Measurements from ENCODE around the gene VASN. TPM values are rescaled to one million over a fixed set of nuclear protein-coding genes. Genes with fewer than 3 reads are reported as not detected.

VASN gene
- total RNA-seq, 2 experiments from 2014 or later: not detected

DNA sequence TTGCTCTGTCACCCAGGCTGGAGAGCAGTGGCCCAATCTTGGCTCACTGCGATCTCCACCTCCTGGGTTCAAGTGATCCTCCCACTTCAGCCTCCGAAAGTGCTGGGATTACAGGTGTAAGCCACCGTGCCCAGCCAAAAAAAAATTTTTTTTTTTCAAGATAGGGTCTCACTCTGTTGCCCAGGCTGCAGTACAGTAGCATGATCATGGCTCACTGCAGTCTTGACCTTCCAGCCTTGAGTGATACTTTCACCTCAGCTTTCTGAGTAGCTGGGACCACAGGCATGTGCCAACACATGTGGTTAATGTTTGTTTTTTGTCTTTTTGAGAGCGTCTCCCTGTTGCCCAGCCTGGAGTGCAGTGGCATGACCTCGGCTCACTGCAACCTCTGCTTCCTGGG is 18.8 kb upstream of the VASN start:
- TF ChIP-seq, protein P1, sequence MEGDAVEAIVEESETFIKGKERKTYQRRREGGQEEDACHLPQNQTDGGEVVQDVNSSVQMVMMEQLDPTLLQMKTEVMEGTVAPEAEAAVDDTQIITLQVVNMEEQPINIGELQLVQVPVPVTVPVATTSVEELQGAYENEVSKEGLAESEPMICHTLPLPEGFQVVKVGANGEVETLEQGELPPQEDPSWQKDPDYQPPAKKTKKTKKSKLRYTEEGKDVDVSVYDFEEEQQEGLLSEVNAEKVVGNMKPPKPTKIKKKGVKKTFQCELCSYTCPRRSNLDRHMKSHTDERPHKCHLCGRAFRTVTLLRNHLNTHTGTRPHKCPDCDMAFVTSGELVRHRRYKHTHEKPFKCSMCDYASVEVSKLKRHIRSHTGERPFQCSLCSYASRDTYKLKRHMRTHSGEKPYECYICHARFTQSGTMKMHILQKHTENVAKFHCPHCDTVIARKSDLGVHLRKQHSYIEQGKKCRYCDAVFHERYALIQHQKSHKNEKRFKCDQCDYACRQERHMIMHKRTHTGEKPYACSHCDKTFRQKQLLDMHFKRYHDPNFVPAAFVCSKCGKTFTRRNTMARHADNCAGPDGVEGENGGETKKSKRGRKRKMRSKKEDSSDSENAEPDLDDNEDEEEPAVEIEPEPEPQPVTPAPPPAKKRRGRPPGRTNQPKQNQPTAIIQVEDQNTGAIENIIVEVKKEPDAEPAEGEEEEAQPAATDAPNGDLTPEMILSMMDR (conservative IDR thresholded peaks at IDR 0.05; ENCODE audit: low read length): no peak
- no peak for TF ChIP-seq EZH2phosphoT487 (IDR thresholded peaks at IDR 0.05; ENCODE audit: borderline replicate concordance, low read depth, low read length)
- intact Hi-C loops (cut with micrococcal nuclease; ENCODE audit: unreplicated experiment): no loop called here
- Histone ChIP-seq H3K4me1 (ENCODE audit: insufficient read depth, low read length, poor library complexity, severe bottlenecking) (peaks cover 18% of the 10 kb centered on the region), H3K4me2 (ENCODE audit: low read length) (no peak overlapping the region), H3K4me3 (ENCODE audit: low read depth, low read length, poor library complexity, severe bottlenecking) (no peak overlapping the region), H4K20me1 (ENCODE audit: insufficient read depth, low read length) (peaks cover 2% of the 10 kb centered on the region), H3K79me2 (ENCODE audit: insufficient read depth, low read depth, low read length) (peaks cover 27% of the 10 kb centered on the region), H3K27ac (ENCODE audit: low read depth, low read length, poor library complexity, severe bottlenecking) (no peak overlapping the region), H2AFZ (ENCODE audit: low read length) (no peak overlapping the region), H3K9me2 (ENCODE audit: insufficient read depth, low read length) (no peaks in the 10 kb centered on the region), H3K36me3 (ENCODE audit: insufficient read depth, low read length) (peaks cover 30% of the 10 kb centered on the region; the same call in 1 of the 2 replicates), H3K9me3 (ENCODE audit: low read length) (no peaks in the 10 kb centered on the region)
- BruUV-seq (replicated peaks): no TSS peak
- ChIA-PET CTCF (ENCODE audit: unreplicated experiment) (no interaction called here), POLR2A (interaction anchor here (0.7 kb wide), 1 partner anchor 18 kb away, joined by 3 read pairs; no protein-coding TSS in a partner anchor)
- no peak for DNase-seq (ENCODE audit: low spot score)

DNA sequence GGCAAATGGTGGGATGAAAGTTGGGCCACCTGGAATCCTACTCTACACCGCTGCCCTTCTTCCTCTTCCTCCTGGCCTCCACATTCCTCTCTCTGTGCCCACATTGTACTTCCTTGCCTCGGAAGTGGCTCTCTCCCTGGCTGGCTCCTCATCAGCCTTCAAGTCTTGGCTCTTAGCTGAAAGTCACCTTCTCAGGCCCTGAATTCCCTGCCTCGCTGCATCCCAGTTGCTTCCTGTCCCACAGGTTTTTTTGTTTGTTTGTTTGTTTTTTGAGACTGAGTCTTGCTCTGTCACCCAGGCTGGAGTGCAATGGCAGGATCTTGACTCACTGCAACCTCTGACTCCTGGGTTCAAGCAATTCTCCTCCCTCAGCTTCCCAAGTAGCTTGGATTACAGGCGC is 18.0 kb upstream of the VASN start:
- no peaks in the 10 kb centered on the region for H4K20me1 ChIP-seq (ENCODE audit: insufficient read depth, low read length)
- DNase-seq (ENCODE audit: low spot score): no peak
- no peak overlapping the region for H3K4me2 ChIP-seq (ENCODE audit: low read length)
- peaks cover 29% of the 10 kb centered on the region; the same call in 1 of the 2 replicates for H3K36me3 ChIP-seq (ENCODE audit: insufficient read depth, low read length)
- H3K9me2 ChIP-seq (ENCODE audit: insufficient read depth, low read length): no peaks in the 10 kb centered on the region
- POLR2A ChIA-PET: no interaction called here
- no peaks in the 10 kb centered on the region for H3K9me3 ChIP-seq (ENCODE audit: low read length)
- no peak overlapping the region for H3K4me3 ChIP-seq (ENCODE audit: low read depth, low read length, poor library complexity, severe bottlenecking)
- TF ChIP-seq, protein P1 (conservative IDR thresholded peaks at IDR 0.05; ENCODE audit: low read length): no peak
- no peak for TF ChIP-seq EZH2phosphoT487 (IDR thresholded peaks at IDR 0.05; ENCODE audit: borderline replicate concordance, low read depth, low read length)
- no peak overlapping the region for H2AFZ ChIP-seq (ENCODE audit: low read length)
- CTCF ChIA-PET (ENCODE audit: unreplicated experiment): interaction anchor here (0.6 kb wide), 1 partner anchor 343 kb away, joined by 3 read pairs; no protein-coding TSS in a partner anchor
- peaks cover 20% of the 10 kb centered on the region for H3K79me2 ChIP-seq (ENCODE audit: insufficient read depth, low read depth, low read length)
- no TSS peak for BruUV-seq (replicated peaks)
- intact Hi-C loops (cut with micrococcal nuclease; ENCODE audit: unreplicated experiment): no loop called here
- H3K4me1 ChIP-seq (ENCODE audit: insufficient read depth, low read length, poor library complexity, severe bottlenecking): peaks cover 18% of the 10 kb centered on the region
- H3K27ac ChIP-seq (ENCODE audit: low read depth, low read length, poor library complexity, severe bottlenecking): no peak overlapping the region

DNA sequence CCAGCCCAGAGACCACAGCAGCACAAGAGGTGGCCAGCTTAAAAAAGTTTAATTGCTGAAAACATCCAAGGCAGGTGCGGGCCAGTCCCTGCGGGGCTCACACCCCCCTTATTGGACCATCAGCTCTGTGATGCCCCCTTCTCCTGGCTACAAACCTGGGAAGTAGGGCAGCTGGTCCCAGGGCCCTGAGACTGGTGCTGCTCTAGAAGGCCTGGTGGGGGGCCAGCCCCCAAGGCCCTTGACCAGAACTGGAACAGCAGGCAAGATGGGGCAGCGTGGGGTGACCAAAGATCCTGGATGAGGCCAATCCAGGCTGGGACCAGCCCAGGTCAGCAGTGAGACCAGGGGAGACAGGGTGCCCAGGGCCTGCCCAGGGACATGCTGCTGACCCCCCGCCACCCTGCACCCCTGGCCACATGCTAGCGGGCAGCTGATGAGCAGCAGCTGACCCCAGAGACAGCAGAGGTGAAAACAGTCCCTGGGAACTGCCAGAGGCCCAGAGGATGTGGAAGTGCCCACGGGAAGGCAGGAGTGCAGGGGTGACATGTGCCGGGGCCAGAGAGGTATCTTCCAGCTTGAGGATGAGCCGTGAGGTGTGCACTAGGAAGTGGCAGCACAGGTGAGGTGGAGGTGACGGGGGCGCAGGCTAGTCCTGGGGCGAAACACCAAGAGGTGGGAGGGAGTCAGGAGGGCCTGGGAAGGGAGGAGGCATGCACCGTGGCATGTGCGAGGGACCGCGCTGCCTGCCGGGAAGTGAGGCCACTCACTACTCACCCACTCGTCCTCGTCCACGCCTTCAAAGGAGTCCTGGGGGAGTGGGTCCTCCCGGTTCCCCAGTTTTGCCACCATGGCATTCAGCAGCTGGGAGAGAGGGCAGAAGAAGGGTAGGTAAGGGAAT is 16.9 kb upstream of the VASN start:
- Histone ChIP-seq H4K20me1 (ENCODE audit: insufficient read depth, low read length) (no peaks in the 10 kb centered on the region), H3K27ac (ENCODE audit: low read depth, low read length, poor library complexity, severe bottlenecking) (no peak overlapping the region), H3K4me2 (ENCODE audit: low read length) (no peak overlapping the region), H3K4me3 (ENCODE audit: low read depth, low read length, poor library complexity, severe bottlenecking) (no peak overlapping the region), H3K79me2 (ENCODE audit: insufficient read depth, low read depth, low read length) (peaks cover 12% of the 10 kb centered on the region), H3K36me3 (ENCODE audit: insufficient read depth, low read length) (peaks cover 31% of the 10 kb centered on the region; the same call in 1 of the 2 replicates), H3K9me3 (ENCODE audit: low read length) (no peaks in the 10 kb centered on the region), H2AFZ (ENCODE audit: low read length) (no peak overlapping the region), H3K4me1 (ENCODE audit: insufficient read depth, low read length, poor library complexity, severe bottlenecking) (peaks cover 12% of the 10 kb centered on the region), H3K9me2 (ENCODE audit: insufficient read depth, low read length) (no peaks in the 10 kb centered on the region)
- TF ChIP-seq EZH2phosphoT487 (IDR thresholded peaks at IDR 0.05; ENCODE audit: borderline replicate concordance, low read depth, low read length): no peak
- TF ChIP-seq, protein P1 (conservative IDR thresholded peaks at IDR 0.05; ENCODE audit: low read length): no peak
- no TSS peak for BruUV-seq (replicated peaks)
- intact Hi-C loops (cut with micrococcal nuclease; ENCODE audit: unreplicated experiment): no loop called here
- ChIA-PET CTCF (ENCODE audit: unreplicated experiment) (no interaction called here), POLR2A (no interaction called here)
- DNase-seq (ENCODE audit: low spot score): no peak
